ENCODE results near the gene PLEKHN1.

The PLEKHN1 gene

DNA sequence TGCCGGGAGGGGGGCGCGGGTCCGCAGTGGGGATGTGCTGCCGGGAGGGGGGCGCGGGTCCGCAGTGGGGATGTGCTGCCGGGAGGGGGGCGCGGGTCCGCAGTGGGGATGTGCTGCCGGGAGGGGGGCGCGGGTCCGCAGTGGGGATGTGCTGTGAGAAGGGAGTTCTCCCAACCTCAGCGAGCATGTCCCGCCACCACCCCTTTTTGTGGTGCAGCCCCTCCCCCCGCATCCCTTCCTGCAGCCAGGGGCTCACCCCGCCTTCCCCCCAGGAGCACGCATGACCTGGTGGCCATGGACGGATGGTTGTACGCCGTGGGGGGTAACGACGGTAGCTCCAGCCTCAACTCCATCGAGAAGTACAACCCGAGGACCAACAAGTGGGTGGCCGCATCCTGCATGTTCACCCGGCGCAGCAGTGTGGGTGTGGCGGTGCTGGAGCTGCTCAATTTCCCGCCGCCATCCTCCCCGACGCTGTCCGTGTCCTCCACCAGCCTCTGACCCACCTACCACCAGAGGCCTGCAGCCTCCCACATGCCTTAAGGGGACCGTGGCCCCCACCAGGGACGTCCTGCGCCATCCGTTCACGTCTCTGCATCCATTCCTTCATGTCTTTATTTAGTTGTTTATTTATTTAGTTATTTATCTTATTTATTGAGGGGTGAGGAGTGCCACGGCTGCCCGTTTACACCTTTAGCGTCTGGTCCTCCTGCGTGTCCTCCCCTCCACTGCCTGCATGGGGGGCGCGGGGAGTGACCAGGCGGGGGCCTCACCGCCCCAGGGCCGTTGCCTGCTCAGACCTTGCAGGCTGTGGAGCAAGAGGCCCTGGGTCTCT is 1.4 kb upstream of the PLEKHN1 start:
- no peak overlapping the region for H3K4me3 ChIP-seq (ENCODE audit: low read length)
- TF ChIP-seq, protein P1, sequence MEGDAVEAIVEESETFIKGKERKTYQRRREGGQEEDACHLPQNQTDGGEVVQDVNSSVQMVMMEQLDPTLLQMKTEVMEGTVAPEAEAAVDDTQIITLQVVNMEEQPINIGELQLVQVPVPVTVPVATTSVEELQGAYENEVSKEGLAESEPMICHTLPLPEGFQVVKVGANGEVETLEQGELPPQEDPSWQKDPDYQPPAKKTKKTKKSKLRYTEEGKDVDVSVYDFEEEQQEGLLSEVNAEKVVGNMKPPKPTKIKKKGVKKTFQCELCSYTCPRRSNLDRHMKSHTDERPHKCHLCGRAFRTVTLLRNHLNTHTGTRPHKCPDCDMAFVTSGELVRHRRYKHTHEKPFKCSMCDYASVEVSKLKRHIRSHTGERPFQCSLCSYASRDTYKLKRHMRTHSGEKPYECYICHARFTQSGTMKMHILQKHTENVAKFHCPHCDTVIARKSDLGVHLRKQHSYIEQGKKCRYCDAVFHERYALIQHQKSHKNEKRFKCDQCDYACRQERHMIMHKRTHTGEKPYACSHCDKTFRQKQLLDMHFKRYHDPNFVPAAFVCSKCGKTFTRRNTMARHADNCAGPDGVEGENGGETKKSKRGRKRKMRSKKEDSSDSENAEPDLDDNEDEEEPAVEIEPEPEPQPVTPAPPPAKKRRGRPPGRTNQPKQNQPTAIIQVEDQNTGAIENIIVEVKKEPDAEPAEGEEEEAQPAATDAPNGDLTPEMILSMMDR (conservative IDR thresholded peaks at IDR 0.05; ENCODE audit: low read length) = no peak
- no peak for DNase-seq (ENCODE audit: low read depth)

DNA sequence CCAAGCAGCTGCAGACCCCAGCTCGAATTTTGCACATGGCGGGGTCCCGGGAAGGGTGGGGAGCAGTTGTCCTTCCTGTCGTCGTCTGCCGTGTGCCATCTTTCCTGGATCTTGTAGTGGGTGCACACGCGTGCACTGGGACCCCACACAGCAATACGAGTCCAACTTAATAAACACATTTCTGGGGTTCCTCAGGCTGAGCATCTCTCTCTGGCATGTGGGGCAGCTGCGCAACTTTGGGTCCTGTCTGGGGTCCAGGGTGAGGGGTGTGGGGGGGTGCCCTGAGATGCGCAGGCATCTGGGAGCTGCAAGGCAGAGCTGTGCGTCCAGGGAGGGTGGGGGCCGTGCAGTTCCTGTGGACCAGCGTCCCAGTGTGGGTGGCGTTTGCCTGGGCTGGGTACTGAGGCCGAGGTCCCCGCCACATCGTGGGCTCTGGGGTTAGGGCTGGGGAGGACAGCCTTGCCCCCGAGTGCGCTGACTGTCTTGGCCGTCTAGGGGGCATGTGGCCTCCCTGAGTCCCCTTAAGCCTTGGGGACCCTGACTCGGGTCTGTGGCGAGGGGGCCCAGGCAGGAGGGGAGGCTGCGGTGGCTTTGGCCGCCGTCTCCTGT is 652 bp upstream of the PLEKHN1 start:
- no peak overlapping the region for H3K4me3 ChIP-seq (ENCODE audit: low read length)
- TF ChIP-seq, protein P1 (conservative IDR thresholded peaks at IDR 0.05; ENCODE audit: low read length) = no peak

DNA sequence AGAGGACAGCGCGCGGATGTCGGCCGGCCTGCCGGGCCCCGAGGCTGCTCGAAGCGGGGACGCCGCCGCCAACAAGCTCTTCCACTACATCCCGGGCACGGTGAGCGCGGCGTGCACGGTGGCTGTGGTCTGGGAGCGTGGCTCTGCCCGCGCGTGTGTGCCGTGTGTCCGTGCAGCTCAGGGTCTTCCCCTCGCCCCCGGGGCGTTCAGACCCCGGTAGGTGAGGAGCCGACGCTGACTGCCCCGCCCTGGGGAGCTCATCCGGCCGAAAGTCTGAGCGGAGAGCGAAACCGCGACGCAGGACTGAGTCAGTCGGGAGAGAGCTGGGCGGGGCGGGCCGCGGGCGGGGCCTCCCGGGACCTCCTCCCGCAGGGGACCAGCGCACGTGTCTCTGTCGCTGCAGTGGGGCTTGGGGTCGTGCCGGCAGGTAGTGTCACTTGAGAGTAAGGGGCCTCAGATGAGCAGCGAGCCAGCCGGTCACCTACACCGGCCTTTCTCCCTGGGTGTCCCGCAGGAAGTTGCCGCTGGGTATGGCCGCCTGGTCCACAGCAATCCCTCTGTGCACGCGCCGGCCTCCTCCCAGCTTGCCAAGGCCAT is 520 bp downstream of the PLEKHN1 start:
- DNase-seq (ENCODE audit: low read depth) = peak; percentile 47
- peak overlapping the region; percentile 78 for H3K4me3 ChIP-seq (ENCODE audit: low read length)
- TF ChIP-seq, protein P1 (conservative IDR thresholded peaks at IDR 0.05; ENCODE audit: low read length) = no peak

More for the DNA sequence above, 652 bp upstream of the PLEKHN1 start:
- DNase-seq (ENCODE audit: low read depth) = no peak

DNA sequence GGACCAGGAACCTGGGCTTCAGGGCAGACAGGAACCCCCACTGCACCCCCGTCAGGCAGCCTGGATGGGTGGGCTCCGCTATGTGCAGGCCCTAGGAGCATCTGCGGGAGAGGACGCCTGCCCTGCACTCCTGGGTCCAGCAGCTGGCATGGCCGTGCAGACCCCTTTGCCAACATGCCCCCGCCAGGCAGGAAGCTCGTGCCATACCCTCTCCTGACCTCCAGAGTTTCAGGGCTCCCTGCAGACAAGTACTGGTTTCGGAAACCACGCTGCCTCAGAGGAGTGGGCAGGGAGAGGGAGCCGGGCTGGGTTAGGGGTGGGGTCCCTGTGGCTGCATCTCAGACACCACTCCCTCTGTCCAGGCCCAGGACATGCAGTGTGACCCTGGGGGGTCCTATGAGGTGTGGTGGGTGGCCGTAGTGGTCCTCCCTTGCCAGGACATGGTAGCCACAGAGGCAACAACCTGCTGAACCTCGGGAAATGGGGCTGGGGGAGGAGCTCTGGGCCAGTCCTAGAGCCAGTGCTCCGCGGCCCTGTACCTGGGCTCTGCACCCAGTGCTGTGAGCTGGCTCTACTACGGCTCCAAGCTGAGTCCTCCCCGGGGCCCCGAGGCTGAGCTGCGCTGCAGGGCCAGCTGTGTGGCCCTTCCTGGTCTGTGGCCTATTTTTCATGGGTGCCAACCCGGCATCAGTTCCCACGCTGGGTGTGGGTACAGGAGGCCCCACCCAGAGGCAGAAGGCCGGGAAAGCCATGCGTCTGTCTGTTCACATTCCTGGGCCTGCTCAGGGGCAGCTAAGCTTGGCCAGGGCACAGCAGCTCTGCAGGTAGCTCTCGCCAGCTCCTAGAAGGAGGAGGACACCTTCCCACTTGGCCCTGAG is 1.4 kb downstream of the PLEKHN1 start:
- H3K4me3 ChIP-seq (ENCODE audit: low read length) = no peak overlapping the region
- TF ChIP-seq, protein P1 (conservative IDR thresholded peaks at IDR 0.05; ENCODE audit: low read length) = no peak
- DNase-seq (ENCODE audit: low read depth) = no peak

DNA sequence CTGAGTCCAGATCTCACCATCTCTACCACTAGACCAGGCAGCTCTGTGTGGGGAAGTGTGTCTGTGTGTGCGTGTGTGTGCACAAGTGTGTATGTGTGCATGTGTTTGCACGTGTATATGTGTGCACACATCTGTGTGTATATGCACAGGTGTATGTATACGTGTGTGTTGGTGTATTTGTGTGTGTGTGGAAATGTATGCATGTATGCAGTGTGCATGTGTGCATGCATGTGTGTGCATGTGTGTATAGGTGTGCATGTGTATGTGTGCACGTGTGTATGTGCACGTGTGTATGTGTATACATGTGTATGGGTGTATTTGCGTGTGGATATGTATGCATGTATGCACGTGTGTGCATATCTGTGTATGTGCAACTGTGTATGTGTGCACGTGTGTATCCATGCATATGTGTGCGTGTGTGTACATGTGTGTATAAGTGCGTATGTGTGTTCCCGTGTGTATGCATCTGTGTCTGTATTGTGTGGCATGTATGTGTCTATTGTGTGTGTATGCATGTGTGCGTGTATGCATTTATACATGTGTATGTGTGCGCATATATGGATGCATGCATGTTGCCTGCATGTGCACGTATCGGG is 3.1 kb downstream of the PLEKHN1 start:
- TF ChIP-seq, protein P1 (conservative IDR thresholded peaks at IDR 0.05; ENCODE audit: low read length) = no peak
- DNase-seq (ENCODE audit: low read depth) = no peak
- no peak overlapping the region for H3K4me3 ChIP-seq (ENCODE audit: low read length)

DNA sequence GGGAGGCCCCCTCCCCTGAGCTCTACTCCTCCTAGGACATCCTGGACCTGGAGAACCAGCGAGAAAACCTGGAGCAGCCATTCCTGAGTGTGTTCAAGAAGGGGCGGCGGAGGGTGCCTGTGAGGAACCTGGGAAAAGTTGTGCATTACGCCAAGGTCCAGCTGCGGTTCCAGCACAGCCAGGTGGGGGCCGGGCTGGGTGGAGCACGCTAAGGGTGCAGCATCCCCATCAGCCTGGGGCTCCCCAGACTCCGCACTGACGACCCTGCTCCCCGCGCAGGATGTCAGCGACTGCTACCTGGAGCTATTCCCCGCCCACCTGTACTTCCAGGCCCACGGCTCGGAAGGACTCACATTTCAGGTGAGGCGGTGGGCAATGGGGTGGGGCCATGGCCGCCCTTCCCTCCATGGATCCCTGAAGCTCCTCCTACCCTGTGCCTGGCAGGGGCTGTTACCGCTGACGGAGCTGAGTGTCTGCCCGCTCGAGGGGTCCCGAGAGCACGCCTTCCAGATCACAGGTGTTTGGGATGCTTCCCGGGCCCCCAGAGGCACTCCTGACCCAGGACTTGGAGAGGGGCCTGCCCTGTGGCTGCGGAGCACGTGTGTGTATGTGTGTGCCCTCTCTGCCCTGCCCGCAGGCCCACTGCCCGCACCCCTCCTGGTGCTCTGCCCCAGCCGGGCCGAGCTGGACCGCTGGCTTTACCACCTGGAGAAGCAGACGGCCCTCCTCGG is 4.1 kb downstream of the PLEKHN1 start:
- no peak for DNase-seq (ENCODE audit: low read depth)
- TF ChIP-seq, protein P1 (conservative IDR thresholded peaks at IDR 0.05; ENCODE audit: low read length) = no peak
- no peak overlapping the region for H3K4me3 ChIP-seq (ENCODE audit: low read length)
